Head of caudate nucleus (tissue), 42 donors: ENCODE data around the gene COA5.
A peak's percentile ranks its signal among the peaks of the same experiment; 100 is the strongest.

Experiments used
- DNase-seq, 42 donors: peaks; one replicate each; pipeline versions ENCODE4 v3.0.0 to v3.0.0-alpha.2; 2020 to 2021; ENCODE audit warnings: mixed read lengths in 7 of 42
- intact Hi-C: fragments of 100-400 bp; cut with DNase I; formaldehyde crosslinking; loops from one replicate; pipeline ENCODE4 v1.15.0; 2022

Gene COA5

GRCh38 chr2:98578231-98578630, 30.1 kb downstream of the COA5 start:
- DNase-seq: peak in 2 of 42 donors; percentile 15 to 25
- intact Hi-C loops: no loop called here

- DNase-seq: peak in 1 of 42 donors; percentile 28
- intact Hi-C loops: no loop called here
Observed at GRCh38 chr2:98577313-98577712, 31.0 kb downstream of the COA5 start.

- DNase-seq: no peak
- intact Hi-C loops: no loop called here
Observed at GRCh38 chr2:98576666-98577312, 31.5 kb downstream of the COA5 start.

GRCh38 chr2:98573426-98573825, 34.9 kb downstream of the COA5 start:
- intact Hi-C loops: no loop called here
- DNase-seq: peak in 1 of 42 donors; percentile 11

DNA sequence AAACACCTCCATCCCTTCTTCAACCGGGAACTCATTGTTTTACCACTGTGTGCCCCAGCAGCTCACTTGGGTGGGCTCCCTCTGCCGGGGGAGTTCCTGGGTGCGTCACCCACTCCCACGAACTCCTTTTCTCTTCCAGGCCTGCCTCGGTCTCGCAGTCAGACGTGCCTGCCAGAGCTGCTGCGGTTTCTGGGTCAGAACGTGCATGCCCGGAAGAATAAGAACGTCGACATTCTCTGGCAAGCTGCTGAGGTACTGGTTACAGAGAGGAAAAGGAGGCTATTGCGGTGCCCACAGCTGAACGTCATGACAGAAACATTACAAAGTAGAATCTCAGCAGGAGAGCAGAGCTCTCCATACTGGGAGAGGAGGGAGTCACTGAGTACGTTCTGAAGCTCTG, 35.6 kb downstream of the COA5 start:
- DNase-seq: peak; percentile 28 to 90 (median 68)
- intact Hi-C loops: no loop called here

- intact Hi-C loops: no loop called here
- DNase-seq: peak in 1 of 42 donors; percentile 28
Observed at GRCh38 chr2:98572211-98572610, 36.1 kb downstream of the COA5 start.

GRCh38 chr2:98571796-98572195, 36.5 kb downstream of the COA5 start:
- DNase-seq: peak in 2 of 42 donors; percentile 11 to 23
- intact Hi-C loops: no loop called here

- peak in 1 of 42 donors; percentile 29 for DNase-seq
- intact Hi-C loops: no loop called here
Observed at GRCh38 chr2:98571121-98571701, 37.1 kb downstream of the COA5 start.

GRCh38 chr2:98570356-98570755, 38.0 kb downstream of the COA5 start:
- intact Hi-C loops: no loop called here
- no peak for DNase-seq

DNA sequence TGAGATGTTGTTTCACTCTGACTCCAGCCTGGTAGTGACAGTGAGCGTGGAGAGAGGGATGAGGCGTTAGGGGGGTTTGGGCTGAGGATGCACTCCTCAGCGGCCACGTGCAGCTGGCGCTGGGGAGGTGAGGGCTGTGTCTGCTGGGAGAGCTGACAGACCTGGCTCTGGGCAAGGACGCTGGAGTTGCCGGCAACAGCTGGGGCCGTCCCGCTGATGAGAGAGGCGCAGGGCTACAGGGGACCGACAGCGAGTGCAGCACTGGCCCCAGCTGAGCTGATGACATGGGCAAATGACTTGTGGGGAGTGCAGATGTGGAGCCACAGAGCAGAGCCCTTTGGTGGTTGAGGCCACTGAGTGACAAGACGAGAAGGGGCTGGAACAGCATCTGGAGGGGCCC, 38.4 kb downstream of the COA5 start:
- intact Hi-C loops: no loop called here
- no peak for DNase-seq

DNA sequence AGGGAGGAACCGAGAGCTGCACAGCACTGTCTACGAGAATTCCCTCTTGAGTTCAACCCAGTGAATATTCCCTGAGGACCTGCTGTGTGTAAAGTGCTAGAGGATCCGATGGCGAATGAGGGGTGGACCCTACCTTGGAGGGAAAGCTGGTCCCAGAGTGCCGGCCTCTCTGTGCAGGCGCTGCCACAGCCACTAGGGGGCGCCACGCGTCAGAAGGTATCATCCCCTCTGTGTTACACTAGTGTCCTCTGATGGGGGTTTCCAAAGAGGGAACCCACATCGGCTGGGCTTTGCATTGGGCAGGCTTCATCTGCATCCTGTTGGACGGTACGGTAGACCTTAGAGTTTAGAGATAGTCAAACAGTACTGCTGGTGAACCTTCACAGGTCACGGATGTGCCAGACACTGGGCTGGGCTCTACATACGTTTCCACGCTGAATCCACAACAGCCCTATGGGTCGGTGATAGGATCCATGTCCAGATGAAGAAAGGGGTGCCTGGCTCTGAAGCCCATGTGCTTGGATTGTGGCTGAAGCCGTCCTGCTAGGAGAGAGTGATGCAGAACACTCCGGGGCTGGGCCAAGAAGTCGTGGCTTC, 39.0 kb downstream of the COA5 start:
- DNase-seq: peak in 33 of 42 donors; percentile 20 to 77 (median 58)
- intact Hi-C loops: no loop called here

DNA sequence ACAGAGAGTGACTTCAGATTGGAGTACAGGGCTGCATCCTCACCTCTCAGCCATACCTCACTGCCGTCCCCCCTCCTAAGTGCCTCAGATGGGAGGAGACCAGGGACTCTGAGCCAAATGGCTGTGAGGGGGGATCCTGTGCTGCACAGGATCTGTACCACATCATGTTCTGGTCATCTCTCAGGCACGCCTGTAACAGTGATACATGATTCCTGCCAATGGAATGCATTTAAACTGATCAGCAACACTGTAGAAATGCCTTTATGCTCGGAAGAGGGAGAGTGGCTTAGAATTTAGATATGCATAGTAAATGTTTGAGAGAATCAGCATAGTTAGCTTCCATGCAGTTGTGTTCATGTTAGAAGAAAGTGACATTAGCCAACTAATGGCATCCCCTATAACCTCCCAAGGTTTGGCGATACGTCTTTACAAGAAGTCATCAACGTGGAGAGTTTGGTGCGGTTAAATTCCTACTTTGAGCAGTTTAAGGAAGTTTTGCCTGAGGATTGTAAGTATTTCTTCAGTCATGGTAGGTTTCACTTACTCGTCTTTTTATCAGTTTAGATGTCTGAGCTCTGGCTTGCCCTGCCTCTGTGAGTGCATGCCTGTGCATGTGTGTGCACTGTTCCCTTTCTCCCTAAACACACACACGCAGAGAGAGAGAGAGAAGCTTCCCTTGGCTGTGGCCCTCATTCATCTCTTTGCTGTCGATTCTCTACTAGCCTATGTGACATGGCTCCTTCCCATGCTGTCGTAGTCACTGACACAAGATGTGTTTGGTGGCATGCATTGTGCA, 40.0 kb downstream of the COA5 start:
- intact Hi-C loops: no loop called here
- DNase-seq: no peak

DNA sequence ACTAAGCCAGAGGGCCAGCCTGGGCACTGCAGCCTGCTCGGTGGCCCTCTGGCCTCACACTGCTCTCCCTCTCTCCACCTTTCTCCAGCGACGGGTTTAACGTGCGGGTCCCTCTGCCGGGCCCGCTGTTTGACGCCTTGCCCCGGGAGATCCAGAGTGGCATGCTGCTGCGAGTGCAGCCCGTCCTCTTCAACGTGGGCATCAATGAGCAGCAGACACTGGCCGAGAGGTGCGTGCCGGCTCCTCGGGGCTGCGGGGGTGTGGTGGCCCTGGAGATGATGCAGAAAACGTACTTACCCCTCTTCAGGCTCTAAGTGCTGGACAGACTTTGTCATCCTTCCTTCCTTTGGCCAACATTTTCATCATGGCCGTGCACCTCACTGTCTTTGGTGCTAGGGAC, 42.4 kb downstream of the COA5 start:
- intact Hi-C loops: no loop called here
- no peak for DNase-seq

GRCh38 chr2:98565286-98565860, 42.9 kb downstream of the COA5 start:
- intact Hi-C loops: no loop called here
- no peak for DNase-seq

DNA sequence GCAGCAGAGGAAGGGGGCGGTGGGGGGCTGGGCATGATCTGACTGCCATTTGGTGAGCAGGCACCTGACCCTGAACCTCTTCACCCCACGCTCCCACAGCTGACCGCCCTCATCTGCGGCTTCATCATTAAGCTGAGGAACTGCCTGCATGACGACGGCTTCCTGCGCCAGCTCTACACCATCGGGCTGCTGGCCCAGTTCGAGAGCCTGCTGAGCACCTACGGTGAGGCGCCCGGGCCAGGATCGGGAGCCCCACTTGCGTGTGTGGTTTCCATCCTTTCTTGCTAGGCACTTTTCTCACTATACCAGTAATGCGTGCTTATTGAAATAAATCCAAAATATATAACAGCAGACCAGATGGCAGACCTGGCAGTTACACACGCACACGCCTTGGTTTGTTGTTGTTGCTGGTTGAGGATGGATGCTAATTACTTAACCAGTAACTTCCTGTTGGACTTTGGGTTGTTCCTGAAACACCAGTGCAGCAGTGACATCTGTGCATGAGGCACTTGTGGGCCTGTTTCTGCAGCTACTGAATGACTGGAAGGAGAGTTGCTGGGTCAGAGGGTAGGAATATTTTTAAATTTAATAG, 43.7 kb downstream of the COA5 start:
- intact Hi-C loops: no loop called here

DNA sequence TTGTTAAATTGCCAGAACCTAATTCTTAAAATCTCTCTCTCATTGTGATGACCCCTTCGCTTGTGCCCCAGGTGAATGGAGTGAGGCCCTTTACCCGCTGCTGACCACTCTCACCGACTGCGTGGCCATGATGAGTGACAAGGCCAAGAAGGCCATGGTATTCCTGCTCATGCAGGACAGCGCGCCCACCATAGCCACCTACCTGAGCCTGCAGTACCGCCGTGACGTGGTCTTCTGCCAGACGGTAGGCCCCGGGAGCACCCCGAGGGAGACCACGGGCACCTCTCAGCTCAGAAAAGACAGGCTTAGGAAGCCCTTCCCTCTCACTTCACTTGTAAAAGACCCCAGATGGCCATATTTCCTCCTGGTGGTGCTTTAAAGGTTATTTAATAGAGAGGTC, 44.9 kb downstream of the COA5 start:
- DNase-seq: no peak
- intact Hi-C loops: no loop called here

More for the DNA sequence above, 43.7 kb downstream of the COA5 start:
- no peak for DNase-seq

- DNase-seq: no peak
- intact Hi-C loops: no loop called here
Observed at GRCh38 chr2:98561902-98562695, 46.2 kb downstream of the COA5 start.

- no peak for DNase-seq
- intact Hi-C loops: no loop called here
Observed at GRCh38 chr2:98561018-98561417, 47.3 kb downstream of the COA5 start.
